ENCODE results near the gene POC5.

Gene POC5

DNA sequence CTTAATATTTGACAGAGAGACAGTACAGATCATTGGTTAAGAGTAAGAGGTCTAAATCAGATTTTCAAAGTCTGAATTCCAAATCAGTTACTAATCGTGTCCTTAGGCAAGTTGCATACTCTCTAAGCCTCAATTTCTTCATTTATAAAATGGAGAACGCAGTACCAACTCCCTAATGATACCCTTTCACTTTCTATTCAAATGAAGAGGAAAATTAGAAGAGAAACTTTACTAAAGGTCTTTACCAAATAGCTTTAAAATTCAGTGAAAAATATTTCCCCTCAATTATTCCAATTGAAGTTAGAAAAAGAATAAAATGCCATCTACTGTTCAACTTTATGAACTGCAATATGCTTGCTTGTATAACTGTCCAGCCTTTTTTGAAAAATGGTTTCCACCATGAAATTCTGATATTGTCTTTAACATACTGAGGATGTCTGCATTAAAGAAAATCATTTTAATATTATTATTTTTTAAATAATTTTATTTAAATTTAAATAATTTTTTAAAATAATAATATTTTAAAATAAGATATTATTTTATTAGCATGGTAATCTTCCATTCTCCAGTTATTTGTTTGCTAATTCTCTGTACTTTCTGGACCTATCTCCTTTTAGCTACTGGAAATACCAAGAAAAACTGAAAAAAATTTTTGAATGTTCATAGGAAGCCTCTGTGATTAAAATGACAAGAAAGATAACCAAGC lies 36.0 kb downstream of the POC5 start:
- no peak overlapping the region for H3K4me3 ChIP-seq (ENCODE audit: low read length)
- DNase-seq (ENCODE audit: low read depth): no peak

DNA sequence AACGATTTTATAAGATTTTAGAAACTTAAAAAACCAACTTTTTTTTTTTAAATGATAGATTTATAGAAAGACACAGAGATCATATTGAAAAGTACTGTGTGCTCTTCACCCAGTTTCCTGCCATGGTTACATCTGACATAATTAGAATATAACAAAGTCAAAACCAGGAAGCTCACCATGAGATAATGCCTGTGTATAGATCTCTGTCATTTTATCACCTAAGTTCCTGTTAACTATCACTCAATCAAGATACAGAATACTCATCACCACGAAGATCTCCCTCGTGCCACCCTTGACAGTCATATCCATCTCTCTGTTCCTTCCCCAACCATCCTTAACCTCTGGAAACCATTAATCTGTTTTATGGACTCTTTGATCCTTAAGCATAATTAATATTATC lies 39.1 kb downstream of the POC5 start:
- TF ChIP-seq, protein P1, sequence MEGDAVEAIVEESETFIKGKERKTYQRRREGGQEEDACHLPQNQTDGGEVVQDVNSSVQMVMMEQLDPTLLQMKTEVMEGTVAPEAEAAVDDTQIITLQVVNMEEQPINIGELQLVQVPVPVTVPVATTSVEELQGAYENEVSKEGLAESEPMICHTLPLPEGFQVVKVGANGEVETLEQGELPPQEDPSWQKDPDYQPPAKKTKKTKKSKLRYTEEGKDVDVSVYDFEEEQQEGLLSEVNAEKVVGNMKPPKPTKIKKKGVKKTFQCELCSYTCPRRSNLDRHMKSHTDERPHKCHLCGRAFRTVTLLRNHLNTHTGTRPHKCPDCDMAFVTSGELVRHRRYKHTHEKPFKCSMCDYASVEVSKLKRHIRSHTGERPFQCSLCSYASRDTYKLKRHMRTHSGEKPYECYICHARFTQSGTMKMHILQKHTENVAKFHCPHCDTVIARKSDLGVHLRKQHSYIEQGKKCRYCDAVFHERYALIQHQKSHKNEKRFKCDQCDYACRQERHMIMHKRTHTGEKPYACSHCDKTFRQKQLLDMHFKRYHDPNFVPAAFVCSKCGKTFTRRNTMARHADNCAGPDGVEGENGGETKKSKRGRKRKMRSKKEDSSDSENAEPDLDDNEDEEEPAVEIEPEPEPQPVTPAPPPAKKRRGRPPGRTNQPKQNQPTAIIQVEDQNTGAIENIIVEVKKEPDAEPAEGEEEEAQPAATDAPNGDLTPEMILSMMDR (conservative IDR thresholded peaks at IDR 0.05; ENCODE audit: low read depth, low read length): no peak
- no peak overlapping the region for H3K4me3 ChIP-seq (ENCODE audit: low read length)
- DNase-seq (ENCODE audit: low read depth): no peak

More for the DNA sequence above, 36.0 kb downstream of the POC5 start:
- TF ChIP-seq, protein P1 (conservative IDR thresholded peaks at IDR 0.05; ENCODE audit: low read depth, low read length): peak; percentile 51

DNA sequence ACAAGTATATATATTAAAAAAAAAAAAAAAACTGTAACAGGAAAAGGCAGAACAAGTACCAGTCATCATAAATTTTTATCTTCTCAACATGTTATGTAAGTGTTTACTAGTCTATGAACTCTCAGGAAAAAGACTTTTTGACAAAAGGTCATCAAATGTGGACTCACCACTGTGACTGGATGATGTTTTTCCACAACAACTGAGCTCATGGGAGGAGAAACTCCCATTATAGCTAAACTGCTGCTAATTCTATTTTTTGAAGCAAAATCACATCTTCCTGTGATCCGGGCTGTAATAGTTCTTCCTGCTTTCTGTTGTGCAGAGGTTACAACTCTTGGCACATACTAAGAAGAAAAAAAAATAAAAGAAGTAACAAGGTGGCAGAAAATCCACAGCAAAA lies 39.6 kb downstream of the POC5 start:
- no peak for DNase-seq (ENCODE audit: low read depth)
- TF ChIP-seq, protein P1 (conservative IDR thresholded peaks at IDR 0.05; ENCODE audit: low read depth, low read length): no peak
- H3K4me3 ChIP-seq (ENCODE audit: low read length): no peak overlapping the region

DNA sequence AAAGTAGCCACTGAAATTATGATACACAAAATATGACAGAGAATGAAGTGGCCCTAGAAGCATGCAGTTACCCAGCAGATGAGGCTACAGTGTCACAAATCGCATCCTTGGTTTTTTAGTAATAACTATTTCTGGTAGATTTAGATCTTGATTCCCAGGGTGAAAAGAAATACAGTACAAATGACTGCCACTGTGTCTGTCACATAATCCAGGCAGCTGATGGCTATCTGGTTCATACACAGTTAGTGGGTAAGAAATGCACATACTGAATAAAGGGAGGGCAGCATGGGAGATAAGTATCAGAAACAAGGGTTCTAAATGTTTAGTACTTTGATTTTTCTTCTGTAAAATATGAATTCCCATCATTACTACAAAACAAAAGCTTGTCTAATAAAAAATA lies 41.5 kb downstream of the POC5 start:
- DNase-seq (ENCODE audit: low read depth): no peak
- TF ChIP-seq, protein P1 (conservative IDR thresholded peaks at IDR 0.05; ENCODE audit: low read depth, low read length): no peak

DNA sequence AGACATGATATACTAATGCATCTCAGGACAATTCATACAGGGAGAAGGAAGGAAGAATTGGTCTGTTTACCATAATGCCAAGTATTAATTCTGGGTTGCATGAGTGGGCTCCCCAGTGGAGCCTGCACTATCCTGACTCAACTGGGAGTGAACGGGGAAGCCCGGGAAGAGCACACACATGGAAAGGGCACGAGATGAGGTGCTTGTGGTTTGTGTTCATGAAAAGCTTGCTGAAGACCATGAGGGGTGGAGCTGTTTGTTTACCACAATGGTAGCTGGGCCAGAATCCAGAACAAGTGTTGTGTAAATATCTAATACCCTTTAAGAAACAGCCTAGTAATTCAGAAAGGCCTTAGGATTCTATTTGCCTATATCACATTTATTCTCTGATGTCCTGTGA lies 44.6 kb downstream of the POC5 start:
- no peak overlapping the region for H3K4me3 ChIP-seq (ENCODE audit: low read length)
- no peak for DNase-seq (ENCODE audit: low read depth)
- TF ChIP-seq, protein P1 (conservative IDR thresholded peaks at IDR 0.05; ENCODE audit: low read depth, low read length): no peak

More for the DNA sequence above, 41.5 kb downstream of the POC5 start:
- H3K4me3 ChIP-seq (ENCODE audit: low read length): no peak overlapping the region

DNA sequence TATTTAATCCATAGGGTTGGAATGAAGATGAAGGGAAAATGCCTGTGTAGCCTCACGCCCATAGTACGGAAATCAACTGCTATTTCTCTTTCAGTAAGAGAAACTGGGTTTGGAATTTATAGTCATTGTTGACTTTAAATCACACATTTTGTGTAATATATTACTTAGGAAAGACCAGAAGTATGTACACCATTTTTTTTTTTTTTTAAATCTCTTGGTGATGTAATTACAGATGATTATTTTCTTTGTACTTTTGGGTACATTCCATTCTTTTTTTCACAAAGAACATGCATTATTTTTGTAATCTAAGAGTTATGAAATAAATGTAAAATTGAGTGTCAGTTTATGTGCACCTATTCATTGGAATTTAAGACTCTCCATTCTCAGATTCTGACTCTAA lies 45.7 kb downstream of the POC5 start:
- no peak overlapping the region for H3K4me3 ChIP-seq (ENCODE audit: low read length)
- TF ChIP-seq, protein P1 (conservative IDR thresholded peaks at IDR 0.05; ENCODE audit: low read depth, low read length): no peak
- DNase-seq (ENCODE audit: low read depth): no peak

DNA sequence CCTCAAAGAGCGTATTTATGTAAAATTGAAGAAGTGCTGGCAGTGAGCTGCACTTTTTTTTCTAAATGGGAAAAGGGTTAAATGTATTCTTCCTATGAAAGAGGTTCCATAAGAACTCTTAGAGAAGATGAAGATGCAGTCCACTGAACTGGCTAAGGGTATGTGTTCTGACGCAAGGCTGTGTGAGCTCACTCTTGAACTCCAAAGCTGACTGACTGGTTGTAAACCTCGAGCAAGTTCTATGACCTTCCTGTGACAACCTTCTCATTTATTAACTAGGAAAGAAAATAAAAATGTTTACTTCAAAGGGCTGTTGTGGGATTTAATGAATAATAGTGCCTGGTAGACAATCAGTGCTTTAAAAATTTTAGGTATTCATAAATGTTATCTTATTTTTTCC lies 46.7 kb downstream of the POC5 start:
- no peak overlapping the region for H3K4me3 ChIP-seq (ENCODE audit: low read length)
- DNase-seq (ENCODE audit: low read depth): no peak
- TF ChIP-seq, protein P1 (conservative IDR thresholded peaks at IDR 0.05; ENCODE audit: low read depth, low read length): no peak
